ENCODE results near the gene BMP8A. TPM values are rescaled to one million over a fixed set of nuclear protein-coding genes. Genes with fewer than 3 reads are reported as not detected.

The BMP8A gene
- polyA plus RNA-seq, 3 donors: not detected

- Histone ChIP-seq H3K9me3 (replicated peaks in 1 of 2; ENCODE audit: control insufficient read depth in 1 of 2, insufficient read depth in 1 of 2, low read length in 2 of 2) (no peaks in the 10 kb centered on the region), H3K36me3 (replicated peaks in 1 of 2; ENCODE audit: control insufficient read depth in 1 of 2, insufficient read depth in 2 of 2, low read length in 2 of 2) (peaks cover 95 to 100% of the 10 kb centered on the region in 2 donors), H4K20me1 (ENCODE audit: insufficient read depth, low read length) (no peaks in the 10 kb centered on the region), H2AFZ (ENCODE audit: insufficient read depth, low read depth, low read length, poor library complexity, severe bottlenecking) (no peak overlapping the region), H3K27ac (ENCODE audit: low read depth in 1 of 2, low read length in 2 of 2) (no peak overlapping the region), H3K79me2 (ENCODE audit: insufficient read depth, low read length) (no peaks in the 10 kb centered on the region), H3K27me3 (ENCODE audit: control insufficient read depth in 2 of 2, insufficient read depth in 2 of 2, low read length in 2 of 2) (no peaks in the 10 kb centered on the region), H3K9ac (ENCODE audit: insufficient read depth, low read length, poor library complexity, severe bottlenecking) (no peak overlapping the region), H3K4me3 (replicated peaks in 1 of 3; ENCODE audit: low read depth in 2 of 3, low read length in 3 of 3) (no peak overlapping the region), H3K4me1 (ENCODE audit: control insufficient read depth in 1 of 2, insufficient read depth in 2 of 2, low read length in 2 of 2) (no peaks in the 10 kb centered on the region), H3K4me2 (replicated peaks; ENCODE audit: extremely low read depth, low read length, poor library complexity, severe bottlenecking) (no peak overlapping the region)
- DNase-seq: no peak
- no peak overlapping the region for H3K4me3 Mint-ChIP-seq
- peak overlapping the region in 1 of 7 donors; percentile 68 for H3K27ac Mint-ChIP-seq
- intact Hi-C loops (cut with micrococcal nuclease): no loop called here
- no peaks in the 10 kb centered on the region for H3K4me1 Mint-ChIP-seq
- H3K27me3 Mint-ChIP-seq (ENCODE audit: low read depth in 3 of 3): no peaks in the 10 kb centered on the region
- TF ChIP-seq, protein P1, sequence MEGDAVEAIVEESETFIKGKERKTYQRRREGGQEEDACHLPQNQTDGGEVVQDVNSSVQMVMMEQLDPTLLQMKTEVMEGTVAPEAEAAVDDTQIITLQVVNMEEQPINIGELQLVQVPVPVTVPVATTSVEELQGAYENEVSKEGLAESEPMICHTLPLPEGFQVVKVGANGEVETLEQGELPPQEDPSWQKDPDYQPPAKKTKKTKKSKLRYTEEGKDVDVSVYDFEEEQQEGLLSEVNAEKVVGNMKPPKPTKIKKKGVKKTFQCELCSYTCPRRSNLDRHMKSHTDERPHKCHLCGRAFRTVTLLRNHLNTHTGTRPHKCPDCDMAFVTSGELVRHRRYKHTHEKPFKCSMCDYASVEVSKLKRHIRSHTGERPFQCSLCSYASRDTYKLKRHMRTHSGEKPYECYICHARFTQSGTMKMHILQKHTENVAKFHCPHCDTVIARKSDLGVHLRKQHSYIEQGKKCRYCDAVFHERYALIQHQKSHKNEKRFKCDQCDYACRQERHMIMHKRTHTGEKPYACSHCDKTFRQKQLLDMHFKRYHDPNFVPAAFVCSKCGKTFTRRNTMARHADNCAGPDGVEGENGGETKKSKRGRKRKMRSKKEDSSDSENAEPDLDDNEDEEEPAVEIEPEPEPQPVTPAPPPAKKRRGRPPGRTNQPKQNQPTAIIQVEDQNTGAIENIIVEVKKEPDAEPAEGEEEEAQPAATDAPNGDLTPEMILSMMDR (IDR thresholded peaks at IDR 0.05): no peak
- H3K36me3 Mint-ChIP-seq: peaks cover 91 to 100% of the 10 kb centered on the region in 2 donors
- H3K9me3 Mint-ChIP-seq: no peaks in the 10 kb centered on the region
- WGBS (ENCODE audit: insufficient coverage): 86% methylated on average over 3 of the region's 5 CpGs
Observed at GRCh38 chr1:39452540-39452939, 38.9 kb upstream of the BMP8A start.

DNA sequence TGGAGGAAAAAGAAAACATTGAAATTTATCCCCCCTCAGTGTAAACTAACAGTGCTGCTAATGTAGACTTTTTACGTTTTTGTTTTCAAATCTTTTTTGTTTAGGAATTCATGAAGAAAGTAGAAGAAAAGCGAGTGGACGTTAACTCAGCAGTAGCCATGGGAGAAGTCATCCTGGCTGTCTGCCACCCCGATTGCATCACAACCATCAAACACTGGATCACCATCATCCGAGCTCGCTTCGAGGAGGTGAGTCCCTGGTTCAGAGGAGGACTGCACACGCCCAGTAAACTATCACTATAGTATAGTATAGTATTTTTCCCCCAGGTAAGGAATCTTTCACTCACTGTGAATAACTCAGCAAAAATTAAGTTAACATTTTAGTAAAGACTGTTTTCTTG is 37.8 kb upstream of the BMP8A start:
- H3K36me3 ChIP-seq (replicated peaks in 1 of 2; ENCODE audit: control insufficient read depth in 1 of 2, insufficient read depth in 2 of 2, low read length in 2 of 2): peaks cover 95 to 100% of the 10 kb centered on the region in 2 donors
- H3K4me1 ChIP-seq (ENCODE audit: control insufficient read depth in 1 of 2, insufficient read depth in 2 of 2, low read length in 2 of 2): no peaks in the 10 kb centered on the region
- H3K4me3 ChIP-seq (replicated peaks in 1 of 3; ENCODE audit: low read depth in 2 of 3, low read length in 3 of 3): no peak overlapping the region
- H3K4me1 Mint-ChIP-seq: no peaks in the 10 kb centered on the region
- no peak overlapping the region for H2AFZ ChIP-seq (ENCODE audit: insufficient read depth, low read depth, low read length, poor library complexity, severe bottlenecking)
- no peaks in the 10 kb centered on the region for H3K79me2 ChIP-seq (ENCODE audit: insufficient read depth, low read length)
- intact Hi-C loops (cut with micrococcal nuclease): no loop called here
- no peaks in the 10 kb centered on the region for H3K9me3 ChIP-seq (replicated peaks in 1 of 2; ENCODE audit: control insufficient read depth in 1 of 2, insufficient read depth in 1 of 2, low read length in 2 of 2)
- H3K4me2 ChIP-seq (replicated peaks; ENCODE audit: extremely low read depth, low read length, poor library complexity, severe bottlenecking): no peak overlapping the region
- no peak for DNase-seq
- H3K4me3 Mint-ChIP-seq: no peak overlapping the region
- peaks cover 91 to 100% of the 10 kb centered on the region in 2 donors for H3K36me3 Mint-ChIP-seq
- no peaks in the 10 kb centered on the region for H3K9me3 Mint-ChIP-seq
- no peaks in the 10 kb centered on the region for H3K27me3 ChIP-seq (ENCODE audit: control insufficient read depth in 2 of 2, insufficient read depth in 2 of 2, low read length in 2 of 2)
- H3K27ac Mint-ChIP-seq: peak overlapping the region in 1 of 7 donors; percentile 23
- no peaks in the 10 kb centered on the region for H4K20me1 ChIP-seq (ENCODE audit: insufficient read depth, low read length)
- TF ChIP-seq, protein P1 (IDR thresholded peaks at IDR 0.05): no peak
- H3K27me3 Mint-ChIP-seq (ENCODE audit: low read depth in 3 of 3): no peaks in the 10 kb centered on the region
- no peak overlapping the region for H3K27ac ChIP-seq (ENCODE audit: low read depth in 1 of 2, low read length in 2 of 2)
- H3K9ac ChIP-seq (ENCODE audit: insufficient read depth, low read length, poor library complexity, severe bottlenecking): no peak overlapping the region
- WGBS (ENCODE audit: insufficient coverage): no CpG with 5 or more reads among the region's 8 CpGs

All from CD14-positive monocyte (primary cell).